Measurements from ENCODE around the gene RFX3. TPM values are rescaled to one million over a fixed set of nuclear protein-coding genes. Genes with fewer than 3 reads are reported as not detected.

The RFX3 gene
- total RNA-seq, 1 experiment from 2014 or later, result 9.9 TPM

DNA sequence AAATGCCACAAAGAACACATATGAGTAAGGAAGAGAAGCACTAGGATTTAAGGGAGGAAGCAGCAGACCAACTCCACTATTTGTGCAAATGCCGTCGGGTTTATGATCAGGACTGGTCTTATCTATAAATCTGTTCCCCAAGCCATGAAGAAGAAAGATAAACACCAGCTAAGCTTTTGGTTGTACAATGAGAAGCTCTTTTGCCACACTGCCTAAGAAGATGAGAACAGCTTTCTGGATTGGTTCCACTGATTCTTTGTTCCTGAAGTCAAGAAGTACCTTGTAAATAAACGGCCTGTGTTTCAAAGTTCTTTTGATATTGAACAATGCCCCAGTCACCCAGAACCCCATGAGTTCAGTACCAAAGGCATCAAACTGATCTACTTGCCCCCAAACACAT is 93.9 kb downstream of the RFX3 start:
- Histone ChIP-seq H2BK20ac (ENCODE audit: low read depth, low read length, poor library complexity, severe bottlenecking) (no peak overlapping the region), H2BK15ac (ENCODE audit: low read depth, low read length) (no peak overlapping the region), H3K9me3 (ENCODE audit: control insufficient read depth, low read depth, low read length) (no peaks in the 10 kb centered on the region), H3K4me1 (ENCODE audit: insufficient read depth, low read length) (no peaks in the 10 kb centered on the region), H2AFZ (ENCODE audit: low read length) (no peak overlapping the region), H2BK120ac (ENCODE audit: low read depth, low read length, poor library complexity, severe bottlenecking) (no peak overlapping the region), H2BK5ac (ENCODE audit: insufficient read length, low read length) (no peak overlapping the region), H4K8ac (replicated peaks; ENCODE audit: insufficient read length, low read depth, low read length) (no peak overlapping the region), H3K9ac (ENCODE audit: extremely low read depth, insufficient read length, low read length) (no peak overlapping the region), H3K23me2 (ENCODE audit: insufficient read length, low read depth, low read length, poor library complexity, severe bottlenecking) (no peaks in the 10 kb centered on the region), H3K79me2 (ENCODE audit: insufficient read depth, low read length) (no peaks in the 10 kb centered on the region), H3K14ac (ENCODE audit: insufficient read depth, low read length) (no peak overlapping the region), H4K20me1 (ENCODE audit: control insufficient read depth, insufficient read depth, insufficient read length) (no peaks in the 10 kb centered on the region), H3K4ac (ENCODE audit: low read depth, low read length) (no peak overlapping the region), H3K27ac (ENCODE audit: insufficient read length, low read depth, low read length) (no peak overlapping the region), H3K56ac (ENCODE audit: insufficient read length, low read depth, low read length) (no peak overlapping the region), H4K5ac (ENCODE audit: insufficient read length, low read depth, low read length) (no peak overlapping the region), H3T11ph (ENCODE audit: low read length) (no peak overlapping the region), H3K27me3 (ENCODE audit: insufficient read depth, low read length) (no peaks in the 10 kb centered on the region), H3K79me1 (ENCODE audit: insufficient read depth, low read depth, low read length, poor library complexity, severe bottlenecking) (no peaks in the 10 kb centered on the region), H2AK5ac (ENCODE audit: insufficient read length, low read length) (no peak overlapping the region), H3K23ac (ENCODE audit: insufficient read length, low read depth, low read length) (no peak overlapping the region), H3K18ac (ENCODE audit: insufficient read length, low read depth, low read length) (no peak overlapping the region), H3K4me2 (ENCODE audit: insufficient read depth, insufficient read length, low read length) (no peak overlapping the region), H2BK12ac (ENCODE audit: insufficient read length, low read depth, low read length) (no peak overlapping the region), H4K91ac (ENCODE audit: insufficient read length, low read depth, low read length) (no peak overlapping the region)
- no CpG with 5 or more reads among the region's 3 CpGs for WGBS (ENCODE audit: extremely low coverage, insufficient read length, low lambda C conversion rate)
- Mint-ChIP-seq H3K9me3 (peaks cover 1% of the 10 kb centered on the region in 2 experiments), H3K36me3 (ENCODE audit: insufficient read depth in 1 of 3, low read depth in 3 of 3) (peaks cover under 1 to 11% (median 5%) of the 10 kb centered on the region in 3 experiments), H3K27me3 (ENCODE audit: low read depth) (no peaks in the 10 kb centered on the region), H3K4me1 (no peaks in the 10 kb centered on the region), H3K4me3 (no peak overlapping the region), H3K27ac (no peak overlapping the region)
- no peak for DNase-seq
- TF ChIP-seq, protein P1, sequence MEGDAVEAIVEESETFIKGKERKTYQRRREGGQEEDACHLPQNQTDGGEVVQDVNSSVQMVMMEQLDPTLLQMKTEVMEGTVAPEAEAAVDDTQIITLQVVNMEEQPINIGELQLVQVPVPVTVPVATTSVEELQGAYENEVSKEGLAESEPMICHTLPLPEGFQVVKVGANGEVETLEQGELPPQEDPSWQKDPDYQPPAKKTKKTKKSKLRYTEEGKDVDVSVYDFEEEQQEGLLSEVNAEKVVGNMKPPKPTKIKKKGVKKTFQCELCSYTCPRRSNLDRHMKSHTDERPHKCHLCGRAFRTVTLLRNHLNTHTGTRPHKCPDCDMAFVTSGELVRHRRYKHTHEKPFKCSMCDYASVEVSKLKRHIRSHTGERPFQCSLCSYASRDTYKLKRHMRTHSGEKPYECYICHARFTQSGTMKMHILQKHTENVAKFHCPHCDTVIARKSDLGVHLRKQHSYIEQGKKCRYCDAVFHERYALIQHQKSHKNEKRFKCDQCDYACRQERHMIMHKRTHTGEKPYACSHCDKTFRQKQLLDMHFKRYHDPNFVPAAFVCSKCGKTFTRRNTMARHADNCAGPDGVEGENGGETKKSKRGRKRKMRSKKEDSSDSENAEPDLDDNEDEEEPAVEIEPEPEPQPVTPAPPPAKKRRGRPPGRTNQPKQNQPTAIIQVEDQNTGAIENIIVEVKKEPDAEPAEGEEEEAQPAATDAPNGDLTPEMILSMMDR (conservative IDR thresholded peaks at IDR 0.05), result no peak

Measured in H9 (cell line).